Ishikawa (cell line): ENCODE data around the gene CSTPP1.

ENCODE experiments used
- CEBPB ChIP-seq: IDR thresholded peaks from 2 replicates; pipeline ENCODE4 v1.6.1; 2012
- CREB1 ChIP-seq: IDR thresholded peaks from 2 replicates; pipeline ENCODE4 v1.6.1; 2012; ENCODE audit warnings: low read depth
- EGR1 ChIP-seq: IDR thresholded peaks from 2 replicates; pipeline ENCODE4 v1.6.1; 2012
- EP300 ChIP-seq: IDR thresholded peaks from 2 replicates; pipeline ENCODE4 v1.6.1; 2012; ENCODE audit warnings: borderline replicate concordance
- FOXM1 ChIP-seq: IDR thresholded peaks from 2 replicates; pipeline ENCODE4 v1.6.1; 2012; ENCODE audit warnings: low read depth, borderline replicate concordance
- NFIC ChIP-seq: IDR thresholded peaks from 2 replicates; pipeline ENCODE4 v1.6.1; 2012
- RAD21 ChIP-seq: IDR thresholded peaks from 2 replicates; pipeline ENCODE4 v1.6.1; 2012; ENCODE audit warnings: low read depth
- TAF1 ChIP-seq: IDR thresholded peaks from 2 replicates; pipeline ENCODE4 v1.6.1; 2012; ENCODE audit warnings: low read depth, mild to moderate bottlenecking
- TCF12 ChIP-seq: IDR thresholded peaks from 2 replicates; pipeline ENCODE4 v1.6.1; 2012; ENCODE audit warnings: low read depth
- TEAD4 ChIP-seq: IDR thresholded peaks from 2 replicates; pipeline ENCODE4 v1.6.1; 2012
- YY1 ChIP-seq: IDR thresholded peaks from 2 replicates; pipeline ENCODE4 v1.6.1; 2012; ENCODE audit warnings: low read depth
- ZBTB7A ChIP-seq: IDR thresholded peaks from 2 replicates; pipeline ENCODE4 v1.6.1; 2012; ENCODE audit warnings: low read depth
- TF ChIP-seq, protein P1 (sequence below): IDR thresholded peaks from 2 replicates; pipeline ENCODE4 v1.6.1; 2012; ENCODE audit warnings: low read depth, mild to moderate bottlenecking
- TF ChIP-seq, protein P2 (sequence below): IDR thresholded peaks from 2 replicates; pipeline ENCODE4 v1.6.1; 2012
- TF ChIP-seq, protein P3 (sequence below): IDR thresholded peaks from 2 replicates; pipeline ENCODE4 v1.6.1; 2012

The CSTPP1 gene

DNA sequence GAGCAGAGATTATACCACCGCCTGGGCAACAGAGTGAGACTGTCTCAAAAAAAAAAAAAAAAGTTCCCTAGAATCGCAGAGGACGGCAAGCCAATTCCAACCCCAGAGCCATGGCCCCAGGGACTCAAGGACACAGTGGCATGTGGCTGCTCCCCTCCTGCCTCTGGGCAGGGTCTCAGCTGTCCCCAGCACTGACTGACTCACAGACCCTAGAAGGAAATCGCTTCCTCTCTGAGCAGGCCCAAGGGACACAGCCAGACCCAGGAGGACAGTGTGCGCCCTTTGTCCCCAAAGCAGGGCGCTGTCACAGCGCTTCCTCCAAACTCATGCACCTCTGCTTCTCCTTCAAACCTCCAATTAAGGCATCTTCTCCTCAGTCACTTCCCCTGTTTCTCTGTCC is 247.4 kb downstream of the CSTPP1 start:
- TF ChIP-seq RAD21 (no peak), TAF1 (no peak), EP300 (no peak), NFIC (no peak), CEBPB (no peak), YY1 (no peak), CREB1 (no peak), FOXM1 (no peak)
- TF ChIP-seq, protein P1, sequence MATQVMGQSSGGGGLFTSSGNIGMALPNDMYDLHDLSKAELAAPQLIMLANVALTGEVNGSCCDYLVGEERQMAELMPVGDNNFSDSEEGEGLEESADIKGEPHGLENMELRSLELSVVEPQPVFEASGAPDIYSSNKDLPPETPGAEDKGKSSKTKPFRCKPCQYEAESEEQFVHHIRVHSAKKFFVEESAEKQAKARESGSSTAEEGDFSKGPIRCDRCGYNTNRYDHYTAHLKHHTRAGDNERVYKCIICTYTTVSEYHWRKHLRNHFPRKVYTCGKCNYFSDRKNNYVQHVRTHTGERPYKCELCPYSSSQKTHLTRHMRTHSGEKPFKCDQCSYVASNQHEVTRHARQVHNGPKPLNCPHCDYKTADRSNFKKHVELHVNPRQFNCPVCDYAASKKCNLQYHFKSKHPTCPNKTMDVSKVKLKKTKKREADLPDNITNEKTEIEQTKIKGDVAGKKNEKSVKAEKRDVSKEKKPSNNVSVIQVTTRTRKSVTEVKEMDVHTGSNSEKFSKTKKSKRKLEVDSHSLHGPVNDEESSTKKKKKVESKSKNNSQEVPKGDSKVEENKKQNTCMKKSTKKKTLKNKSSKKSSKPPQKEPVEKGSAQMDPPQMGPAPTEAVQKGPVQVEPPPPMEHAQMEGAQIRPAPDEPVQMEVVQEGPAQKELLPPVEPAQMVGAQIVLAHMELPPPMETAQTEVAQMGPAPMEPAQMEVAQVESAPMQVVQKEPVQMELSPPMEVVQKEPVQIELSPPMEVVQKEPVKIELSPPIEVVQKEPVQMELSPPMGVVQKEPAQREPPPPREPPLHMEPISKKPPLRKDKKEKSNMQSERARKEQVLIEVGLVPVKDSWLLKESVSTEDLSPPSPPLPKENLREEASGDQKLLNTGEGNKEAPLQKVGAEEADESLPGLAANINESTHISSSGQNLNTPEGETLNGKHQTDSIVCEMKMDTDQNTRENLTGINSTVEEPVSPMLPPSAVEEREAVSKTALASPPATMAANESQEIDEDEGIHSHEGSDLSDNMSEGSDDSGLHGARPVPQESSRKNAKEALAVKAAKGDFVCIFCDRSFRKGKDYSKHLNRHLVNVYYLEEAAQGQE: no peak
- TF ChIP-seq, protein P2, sequence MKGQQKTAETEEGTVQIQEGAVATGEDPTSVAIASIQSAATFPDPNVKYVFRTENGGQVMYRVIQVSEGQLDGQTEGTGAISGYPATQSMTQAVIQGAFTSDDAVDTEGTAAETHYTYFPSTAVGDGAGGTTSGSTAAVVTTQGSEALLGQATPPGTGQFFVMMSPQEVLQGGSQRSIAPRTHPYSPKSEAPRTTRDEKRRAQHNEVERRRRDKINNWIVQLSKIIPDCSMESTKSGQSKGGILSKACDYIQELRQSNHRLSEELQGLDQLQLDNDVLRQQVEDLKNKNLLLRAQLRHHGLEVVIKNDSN: no peak
- TF ChIP-seq, protein P3, sequence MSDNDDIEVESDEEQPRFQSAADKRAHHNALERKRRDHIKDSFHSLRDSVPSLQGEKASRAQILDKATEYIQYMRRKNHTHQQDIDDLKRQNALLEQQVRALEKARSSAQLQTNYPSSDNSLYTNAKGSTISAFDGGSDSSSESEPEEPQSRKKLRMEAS: no peak

DNA sequence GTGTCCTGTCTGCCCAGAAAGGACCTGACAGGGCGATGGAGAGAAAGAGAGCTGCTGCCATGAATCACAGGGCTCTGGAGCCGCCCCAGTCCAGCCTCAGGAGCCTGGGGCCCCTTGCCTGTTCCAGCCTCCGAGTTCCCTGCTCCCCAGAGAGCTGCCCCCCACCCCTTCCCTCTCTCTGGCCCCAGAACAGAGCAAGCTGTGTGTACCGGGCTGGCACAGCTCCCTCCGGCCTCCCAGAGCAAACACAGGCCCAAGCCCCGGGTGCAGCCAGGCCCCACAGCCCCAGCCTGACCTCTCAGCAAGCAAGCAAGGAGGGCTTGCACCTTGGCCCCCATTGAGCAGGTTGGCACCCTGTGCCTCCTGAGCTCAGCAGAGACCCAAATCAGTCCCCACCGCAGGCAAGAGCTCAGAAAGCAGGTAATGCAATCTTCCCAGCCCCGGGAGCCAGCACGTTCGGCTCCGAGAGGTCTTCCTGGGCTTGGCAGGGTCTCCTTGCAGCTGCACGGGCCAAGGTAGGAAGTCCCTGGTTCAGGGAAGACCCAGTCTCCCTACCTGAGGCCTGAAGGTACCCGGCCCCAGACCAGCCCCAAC is 248.2 kb downstream of the CSTPP1 start:
- TF ChIP-seq, protein P1: no peak

DNA sequence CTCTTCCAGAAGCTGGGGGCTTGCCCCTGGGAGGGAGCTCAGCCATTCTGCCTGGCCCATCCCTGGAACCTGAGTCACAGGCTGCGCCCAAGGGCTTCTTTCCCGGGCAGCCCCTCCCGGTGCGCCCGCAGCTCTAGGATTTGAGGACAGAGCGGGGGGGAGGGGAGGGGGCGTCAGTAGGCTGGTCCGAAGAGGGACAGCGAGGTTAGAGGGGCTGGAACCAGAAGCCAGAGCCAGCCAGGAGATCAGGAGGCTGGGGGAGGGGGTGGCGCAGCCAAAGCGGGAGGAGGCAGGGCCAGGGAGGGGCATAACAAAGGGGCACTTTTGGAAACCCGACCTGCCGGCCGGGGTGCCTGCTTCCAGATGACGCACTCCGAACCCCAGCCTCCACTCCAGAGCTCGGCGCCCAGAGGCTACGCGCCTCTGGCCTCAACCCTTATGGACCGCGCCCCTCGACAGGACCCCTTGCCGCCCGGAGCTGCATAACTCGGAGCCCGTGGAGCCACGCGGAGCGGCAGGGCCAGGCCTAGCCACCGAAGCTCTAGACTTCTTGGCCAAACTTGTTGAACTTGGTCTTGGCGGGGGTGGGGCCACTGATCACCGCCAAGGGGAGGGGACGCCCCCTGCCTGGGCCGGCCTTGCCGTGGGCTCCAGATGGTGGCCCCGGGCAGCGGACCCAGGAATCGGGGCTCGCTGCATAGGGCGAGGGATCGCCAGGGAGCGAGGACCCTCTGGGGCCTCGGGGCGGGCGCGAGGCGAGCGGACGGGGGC is 248.9 kb downstream of the CSTPP1 start:
- TF ChIP-seq TEAD4 (0 out of 2 replicates have a peak, but pooled peaks have one; percentile 24), EP300 (0 out of 2 replicates have a peak, but pooled peaks have one; percentile 29), TCF12 (peak; percentile 48; the same call in 1 of the 2 replicates), CREB1 (peak; percentile 44; the same call in 1 of the 2 replicates), RAD21 (no peak; the same call in 1 of the 2 replicates), CEBPB (no peak), ZBTB7A (peak; percentile 88; the same call in 1 of the 2 replicates), FOXM1 (no peak), NFIC (peak; percentile 30; the same call in 1 of the 2 replicates), EGR1 (no peak), YY1 (0 out of 2 replicates have a peak, but pooled peaks have one; percentile 52), TAF1 (peak; percentile 55; the same call in 1 of the 2 replicates)
- TF ChIP-seq, protein P2: peak; percentile 18; the same call in 1 of the 2 replicates
- TF ChIP-seq, protein P3: peak; percentile 88
- TF ChIP-seq, protein P1: no peak

DNA sequence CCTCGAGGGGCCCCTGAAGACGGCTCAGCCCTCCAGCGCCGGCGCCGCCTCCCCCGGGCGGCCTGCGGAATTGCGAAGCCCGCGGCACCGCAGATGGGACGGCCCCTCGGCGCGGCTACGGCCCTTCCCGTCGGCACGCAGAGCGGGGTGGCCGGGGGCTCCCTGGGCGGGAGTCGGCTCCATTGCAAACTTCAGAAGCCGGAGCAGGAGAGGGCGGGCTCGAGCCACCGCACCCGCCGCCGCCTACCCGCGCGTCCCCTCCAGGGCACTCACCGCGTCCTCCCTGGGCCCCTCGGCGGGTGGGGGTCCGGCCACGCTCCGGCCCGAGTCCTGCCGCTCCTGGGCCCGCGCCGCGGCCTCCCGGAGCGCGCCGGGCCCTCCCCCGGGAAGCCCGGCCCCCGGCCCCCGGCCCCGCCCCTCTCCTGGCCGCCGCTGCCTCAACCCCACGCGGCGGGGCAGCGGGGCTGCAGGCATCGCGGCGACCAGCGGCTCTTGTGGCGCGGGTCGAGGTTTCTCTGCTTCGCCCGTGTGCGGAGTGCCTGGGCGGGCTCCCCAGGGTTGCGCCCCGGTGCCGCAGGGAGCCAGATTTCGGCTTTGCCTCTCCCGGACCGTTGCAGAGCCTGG is 249.6 kb downstream of the CSTPP1 start, which contains the start of gene PACSIN3:
PACSIN3 (minus strand) TSS at position 359 of the 624 bp plus-strand sequence. CDS start 3,707 bp downstream, outside the sequence.
- TF ChIP-seq CEBPB: no peak
- no peak for TF ChIP-seq CREB1
- TF ChIP-seq, protein P3: peak; percentile 55; the same call in 1 of the 2 replicates
- TF ChIP-seq TAF1: 0 out of 2 replicates have a peak, but pooled peaks have one; percentile 1
- TF ChIP-seq EGR1: no peak
